ENCODE data around the gene GLB1L.

DNA sequence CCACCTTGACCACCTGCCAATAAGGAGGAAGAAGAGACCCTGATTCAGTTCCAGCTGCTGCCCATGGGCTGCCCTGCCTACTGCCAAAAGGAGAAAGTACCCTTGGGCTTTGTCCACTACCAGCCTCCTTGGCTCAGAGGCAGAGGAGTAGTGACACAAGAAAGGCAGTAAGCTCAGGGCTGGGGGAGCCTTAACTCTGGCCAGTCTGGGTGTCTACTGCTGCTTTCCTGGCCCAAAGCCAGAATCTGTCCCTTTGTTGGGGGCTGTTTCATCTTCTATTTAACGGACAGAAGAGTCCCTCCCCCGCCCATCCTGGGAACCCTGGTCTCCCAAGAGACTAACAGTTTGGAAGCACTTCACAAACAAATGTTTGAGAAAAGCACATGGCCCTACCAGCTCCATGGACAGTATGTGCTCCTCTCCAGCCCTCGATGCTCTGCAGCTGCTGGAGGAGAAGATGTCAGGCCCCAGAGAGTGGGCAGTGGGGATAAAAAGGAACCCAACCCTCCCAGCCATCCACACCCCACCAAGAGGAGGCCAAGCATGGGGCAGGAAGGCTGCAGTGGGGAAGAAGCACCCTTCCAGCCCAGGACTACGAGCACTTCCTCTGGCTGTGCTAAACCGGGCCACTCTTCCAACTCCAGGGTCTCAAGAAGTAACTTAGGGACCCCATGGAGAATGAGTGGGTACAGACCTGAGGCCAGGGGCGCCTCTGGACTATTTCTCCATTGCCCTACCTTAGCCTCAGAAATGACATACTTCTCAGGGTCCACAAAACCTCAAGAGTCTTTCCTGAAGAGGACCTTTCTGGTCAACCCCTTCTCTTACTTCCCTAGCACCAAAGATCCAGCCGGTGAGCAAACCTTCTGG, 17.0 kb downstream of the GLB1L start:
- TF ChIP-seq CTCF (conservative IDR thresholded peaks at IDR 0.05), result no peak
- TF ChIP-seq ZFX (IDR thresholded peaks at IDR 0.05), result no peak
